PC-9 (cell line): ENCODE results near the gene SLC44A3. TPM values are rescaled to one million over a fixed set of nuclear protein-coding genes. Genes with fewer than 3 reads are reported as not detected.

Source experiments
- BruUV-seq: library from RNA; stranded (reverse); fragments of 400-500 nt; replicated peaks from 2 replicates; lab custom pipeline; 2021; lab: Mats Ljungman, UMichigan
- CTCF ChIA-PET: fragments of 300-600 bp; sonication (Branson Sonifier 250); formaldehyde crosslinking; loops from one replicate; lab custom pipeline; 2022; ENCODE audit warnings: antibody characterized with exemption; lab: Charles Lee
- POLR2A ChIA-PET: fragments of 300-600 bp; sonication (Branson Sonifier 250); formaldehyde crosslinking; loops from one replicate; lab custom pipeline; 2022; ENCODE audit warnings: antibody characterized with exemption; ENCODE audit not compliant: unreplicated experiment; lab: Charles Lee
- DNase-seq, 2 experiments: peaks; one replicate each; pipeline versions ENCODE4 v3.0.0 to v3.0.0-alpha.2; 2015 to 2022; ENCODE audit warnings: mixed read lengths in 1 of 2
- H2AFZ ChIP-seq: fragments of 200-600 bp; sonication (generic); 2 replicates; pipeline ENCODE4 v1.8.1; 2017; ENCODE audit warnings: antibody characterized with exemption
- H3F3A ChIP-seq: fragments of 200-600 bp; sonication (generic); 2 replicates; pipeline ENCODE4 v1.8.1; 2017; ENCODE audit warnings: antibody characterized with exemption, mild to moderate bottlenecking, low read depth; ENCODE audit not compliant: insufficient read depth
- H3K27ac ChIP-seq: fragments of 200-600 bp; sonication (generic); 2 replicates; pipeline ENCODE4 v1.6.1; 2016; ENCODE audit warnings: mixed run types
- H3K27me3 ChIP-seq: fragments of 200-600 bp; sonication (generic); 2 replicates; pipeline ENCODE4 v1.6.1; 2016; ENCODE audit warnings: low read depth, mixed run types; ENCODE audit not compliant: insufficient read depth
- H3K36me3 ChIP-seq: fragments of 200-600 bp; sonication (generic); 2 replicates; pipeline ENCODE4 v1.6.1; 2016; ENCODE audit warnings: low read depth, mixed run types
- H3K4me1 ChIP-seq: fragments of 200-600 bp; sonication (generic); replicated peaks from 2 replicates; pipeline ENCODE4 v1.6.1; 2016; ENCODE audit warnings: mixed run types; ENCODE audit not compliant: insufficient read depth
- H3K4me2 ChIP-seq: fragments of 200-600 bp; sonication (generic); 2 replicates; pipeline ENCODE4 v1.6.1; 2017; ENCODE audit warnings: mixed run types
- H3K4me3 ChIP-seq: fragments of 200-600 bp; sonication (generic); 2 replicates; pipeline ENCODE4 v1.6.1; 2016; ENCODE audit warnings: mixed run types
- H3K79me2 ChIP-seq: fragments of 200-600 bp; sonication (generic); 2 replicates; pipeline ENCODE4 v1.6.1; 2017; ENCODE audit warnings: low read depth, mixed run types
- H3K9me2 ChIP-seq: fragments of 200-600 bp; sonication (generic); 2 replicates; pipeline ENCODE4 v1.8.1; 2017; ENCODE audit warnings: mild to moderate bottlenecking; ENCODE audit not compliant: insufficient read depth
- H3K9me3 ChIP-seq: fragments of 200-600 bp; sonication (generic); 2 replicates; pipeline ENCODE4 v1.8.1; 2016; ENCODE audit warnings: low read depth; ENCODE audit not compliant: insufficient read depth
- H4K20me1 ChIP-seq: fragments of 200-600 bp; sonication (generic); 2 replicates; pipeline ENCODE4 v1.8.1; 2017; ENCODE audit not compliant: insufficient read depth
- CTCF ChIP-seq: fragments of 200-600 bp; sonication (generic); conservative IDR thresholded peaks from 2 replicates; pipeline ENCODE4 v1.6.1; 2017; ENCODE audit warnings: mixed run types, antibody characterized with exemption, mild to moderate bottlenecking, moderate library complexity
- EZH2 ChIP-seq: fragments of 200-600 bp; sonication (generic); IDR thresholded peaks from 2 replicates; pipeline ENCODE4 v1.8.0; 2017; ENCODE audit warnings: antibody characterized with exemption, low read depth
- intact Hi-C: fragments of 100-400 bp; cut with micrococcal nuclease; formaldehyde crosslinking; loops from one replicate; pipeline ENCODE4 v1.10.0; 2022; ENCODE audit not compliant: unreplicated experiment
- total RNA-seq: library from RNA; stranded (reverse); gene quantifications from 2 replicates; pipeline ENCODE4 v1.2.3, GENCODE V29; 2021

The SLC44A3 gene
- total RNA-seq, 1 experiment from 2014 or later: 17.5 TPM

DNA sequence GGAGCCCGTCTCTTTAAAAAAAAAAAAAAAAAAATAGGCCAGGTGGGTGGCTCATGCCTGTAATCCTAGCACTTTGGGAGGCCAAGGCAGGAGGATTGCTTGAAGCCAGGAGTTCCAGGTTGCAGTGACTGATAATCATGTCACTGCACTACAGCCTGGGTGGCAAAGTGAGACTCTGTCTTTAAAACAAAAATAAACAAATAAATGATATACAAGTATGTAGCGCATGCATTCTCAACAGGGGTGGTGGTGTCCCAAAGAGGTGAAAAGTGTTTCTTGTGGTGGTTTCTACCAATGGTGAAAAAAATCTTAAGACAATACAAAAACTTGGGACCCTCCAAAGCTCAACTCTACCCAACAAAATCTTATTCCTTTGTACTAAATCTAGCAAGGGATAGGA, 88.8 kb downstream of the SLC44A3 start:
- no peaks in the 10 kb centered on the region for H3K9me2 ChIP-seq
- peaks cover 9% of the 10 kb centered on the region; the same call in 1 of the 2 replicates for H3K4me1 ChIP-seq
- no peaks in the 10 kb centered on the region for H3K27me3 ChIP-seq
- no peak overlapping the region for H3K4me3 ChIP-seq
- intact Hi-C loops: no loop called here
- H3F3A ChIP-seq: peaks cover 4% of the 10 kb centered on the region
- POLR2A ChIA-PET: no interaction called here
- peaks cover 23% of the 10 kb centered on the region for H3K36me3 ChIP-seq
- no peak overlapping the region for H3K4me2 ChIP-seq
- no peak for TF ChIP-seq CTCF
- TF ChIP-seq EZH2: no peak
- H3K79me2 ChIP-seq: peaks cover 97% of the 10 kb centered on the region
- no TSS peak for BruUV-seq
- no peak for DNase-seq
- H3K9me3 ChIP-seq: no peaks in the 10 kb centered on the region
- CTCF ChIA-PET: no interaction called here
- H4K20me1 ChIP-seq: peaks cover 12% of the 10 kb centered on the region; the same call in 1 of the 2 replicates
- H2AFZ ChIP-seq: no peak overlapping the region
- H3K27ac ChIP-seq: no peak overlapping the region

DNA sequence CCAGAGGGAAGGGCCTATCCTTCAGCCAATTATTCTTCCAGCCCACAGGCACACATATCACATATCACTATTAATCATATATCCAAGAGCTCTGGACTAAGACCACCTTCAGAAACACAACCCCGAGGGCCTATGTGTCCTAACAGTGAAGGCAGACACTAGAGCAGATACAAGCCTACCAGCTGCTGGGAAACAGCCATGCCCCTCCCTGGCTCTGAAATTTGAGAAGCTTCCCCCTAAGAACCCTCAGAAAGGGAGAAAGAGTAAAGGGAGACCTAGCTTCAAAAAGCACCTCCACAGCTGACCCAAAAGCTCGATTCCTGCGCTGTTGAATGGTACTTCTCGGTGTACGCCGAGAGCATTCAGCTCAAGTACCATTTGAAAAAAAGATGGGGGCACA, 89.3 kb downstream of the SLC44A3 start:
- Histone ChIP-seq H2AFZ (no peak overlapping the region), H3K9me2 (no peaks in the 10 kb centered on the region), H3K79me2 (peaks cover 97% of the 10 kb centered on the region), H3K36me3 (peaks cover 23% of the 10 kb centered on the region), H3F3A (peaks cover 4% of the 10 kb centered on the region; the same call in 1 of the 2 replicates), H3K27ac (no peak overlapping the region), H3K9me3 (no peaks in the 10 kb centered on the region), H3K4me3 (no peak overlapping the region), H4K20me1 (peaks cover 12% of the 10 kb centered on the region; the same call in 1 of the 2 replicates), H3K27me3 (no peaks in the 10 kb centered on the region), H3K4me1 (0 out of 2 replicates have a peak, but pooled peaks cover 7% of the 10 kb centered on the region), H3K4me2 (no peak overlapping the region)
- ChIA-PET CTCF (no interaction called here), POLR2A (no interaction called here)
- no peak for DNase-seq
- no TSS peak for BruUV-seq
- intact Hi-C loops: no loop called here
- TF ChIP-seq CTCF: no peak

DNA sequence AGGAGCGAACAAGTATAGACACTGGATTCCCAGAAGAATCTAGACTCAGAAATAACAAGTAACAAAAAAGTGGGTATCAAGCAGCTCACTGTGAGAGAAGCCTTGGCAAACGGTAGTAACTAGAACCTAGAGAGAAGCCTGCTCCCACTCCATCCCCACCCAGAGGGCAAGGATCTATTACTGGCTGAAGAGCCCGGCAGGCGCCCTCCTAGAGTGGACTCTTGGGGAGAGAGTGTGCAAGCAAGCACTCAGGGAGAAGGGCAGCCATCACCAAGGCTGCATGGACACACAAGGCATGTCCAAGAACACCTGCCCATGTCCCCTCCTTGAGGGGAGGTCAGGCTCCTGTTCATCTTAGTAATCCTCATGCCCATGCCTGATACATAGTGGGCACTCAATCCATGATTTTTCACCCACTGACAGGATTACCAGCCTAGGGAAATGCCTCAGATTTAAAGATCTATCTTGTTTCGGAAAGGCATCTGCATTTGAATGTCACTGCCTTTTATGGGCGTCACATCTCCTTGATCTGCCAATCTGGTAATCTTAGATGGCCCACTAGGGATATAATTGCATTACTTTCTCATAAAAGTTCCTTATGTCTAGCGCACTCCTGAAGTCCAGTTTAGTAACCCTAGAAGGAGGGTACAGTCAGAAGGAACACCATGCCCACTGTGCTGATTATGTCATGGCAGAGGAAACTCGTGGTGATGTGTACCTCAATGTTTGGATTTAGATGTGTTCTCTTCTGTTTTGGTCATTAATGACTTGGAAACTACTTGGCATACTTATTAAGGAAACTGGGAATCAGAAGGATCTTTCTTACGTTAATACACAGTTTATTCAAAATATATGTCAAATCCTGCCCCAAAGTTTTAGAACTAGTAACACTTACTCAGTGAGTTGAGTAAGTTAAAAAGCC, 92.4 kb downstream of the SLC44A3 start:
- ChIA-PET POLR2A (no interaction called here), CTCF (interaction anchor here (0.6 kb wide), 2 partner anchors 10 to 84 kb away, joined by 3 to 9 read pairs; no protein-coding TSS in a partner anchor)
- no TSS peak for BruUV-seq
- peaks cover 12% of the 10 kb centered on the region; the same call in 1 of the 2 replicates for H4K20me1 ChIP-seq
- H3K27ac ChIP-seq: no peak overlapping the region
- H3K79me2 ChIP-seq: peaks cover 98% of the 10 kb centered on the region
- peaks cover 18% of the 10 kb centered on the region for H3K36me3 ChIP-seq
- H3K9me3 ChIP-seq: no peaks in the 10 kb centered on the region
- no peak overlapping the region for H2AFZ ChIP-seq
- H3K4me2 ChIP-seq: no peak overlapping the region
- no peaks in the 10 kb centered on the region for H3K9me2 ChIP-seq
- TF ChIP-seq EZH2 (no peak), CTCF (no peak)
- no peaks in the 10 kb centered on the region for H3K27me3 ChIP-seq
- intact Hi-C loops: no loop called here
- H3F3A ChIP-seq: peaks cover 4% of the 10 kb centered on the region; the same call in 1 of the 2 replicates
- H3K4me3 ChIP-seq: no peak overlapping the region
- H3K4me1 ChIP-seq: 0 out of 2 replicates have a peak, but pooled peaks cover 3% of the 10 kb centered on the region
- no peak for DNase-seq
